Glutamatergic neuron (in vitro differentiated cells): Measurements from ENCODE around the gene LTBP3. TPM values are rescaled to one million over a fixed set of nuclear protein-coding genes. Genes with fewer than 3 reads are reported as not detected.
A peak's percentile ranks its signal among the peaks of the same experiment; 100 is the strongest.

Experiments used
- DNase-seq: peaks from one replicate; pipeline ENCODE4 v3.0.0; 2022
- H3K27ac Mint-ChIP-seq: one replicate; pipeline ENCODE4 v1.8.0; 2020; ENCODE audit warnings: mild to moderate bottlenecking, mixed read lengths, inconsistent platforms; ENCODE audit not compliant: unreplicated experiment
- H3K27me3 Mint-ChIP-seq: one replicate; pipeline ENCODE4 v1.8.0; 2020; ENCODE audit warnings: mild to moderate bottlenecking, moderate library complexity, mixed read lengths, inconsistent platforms; ENCODE audit not compliant: unreplicated experiment
- H3K36me3 Mint-ChIP-seq: one replicate; pipeline ENCODE4 v1.8.0; 2020; ENCODE audit warnings: mild to moderate bottlenecking, mixed read lengths, inconsistent platforms; ENCODE audit not compliant: unreplicated experiment
- H3K4me1 Mint-ChIP-seq: one replicate; pipeline ENCODE4 v1.8.0; 2020; ENCODE audit warnings: mild to moderate bottlenecking, low read depth, mixed read lengths, inconsistent platforms; ENCODE audit not compliant: unreplicated experiment
- H3K4me3 Mint-ChIP-seq: one replicate; pipeline ENCODE4 v1.8.0; 2020; ENCODE audit warnings: mild to moderate bottlenecking, mixed read lengths, inconsistent platforms; ENCODE audit not compliant: unreplicated experiment
- H3K9me3 Mint-ChIP-seq: one replicate; pipeline ENCODE4 v1.8.0; 2020; ENCODE audit warnings: mild to moderate bottlenecking, moderate library complexity, mixed read lengths, inconsistent platforms; ENCODE audit not compliant: unreplicated experiment
- total RNA-seq: library from RNA; stranded (reverse); fragmentation: NEBNext Ultra II Directional; extraction: Animal tissue kit (Norgen Biotek cat#: 25700); gene quantifications from one replicate; pipeline ENCODE4 v1.2.1, GENCODE V29; 2021; ENCODE audit not compliant: unreplicated experiment
- TF ChIP-seq, protein P1 (sequence below): fragments of 200-600 bp; sonication (generic); IDR thresholded peaks from one replicate; pipeline ENCODE4 v1.5.0; 2021; ENCODE audit not compliant: partially characterized antibody, unreplicated experiment

Gene LTBP3
- total RNA-seq, 1 donor from 2014 or later, result 2.5 TPM

- H3K9me3 Mint-ChIP-seq, result peaks cover 21% of the 10 kb centered on the region
- peaks cover 10% of the 10 kb centered on the region for H3K4me1 Mint-ChIP-seq
- peaks cover 20% of the 10 kb centered on the region for H3K27me3 Mint-ChIP-seq
- no peak overlapping the region for H3K4me3 Mint-ChIP-seq
- no peak for DNase-seq
- no peak overlapping the region for H3K27ac Mint-ChIP-seq
- TF ChIP-seq, protein P1, sequence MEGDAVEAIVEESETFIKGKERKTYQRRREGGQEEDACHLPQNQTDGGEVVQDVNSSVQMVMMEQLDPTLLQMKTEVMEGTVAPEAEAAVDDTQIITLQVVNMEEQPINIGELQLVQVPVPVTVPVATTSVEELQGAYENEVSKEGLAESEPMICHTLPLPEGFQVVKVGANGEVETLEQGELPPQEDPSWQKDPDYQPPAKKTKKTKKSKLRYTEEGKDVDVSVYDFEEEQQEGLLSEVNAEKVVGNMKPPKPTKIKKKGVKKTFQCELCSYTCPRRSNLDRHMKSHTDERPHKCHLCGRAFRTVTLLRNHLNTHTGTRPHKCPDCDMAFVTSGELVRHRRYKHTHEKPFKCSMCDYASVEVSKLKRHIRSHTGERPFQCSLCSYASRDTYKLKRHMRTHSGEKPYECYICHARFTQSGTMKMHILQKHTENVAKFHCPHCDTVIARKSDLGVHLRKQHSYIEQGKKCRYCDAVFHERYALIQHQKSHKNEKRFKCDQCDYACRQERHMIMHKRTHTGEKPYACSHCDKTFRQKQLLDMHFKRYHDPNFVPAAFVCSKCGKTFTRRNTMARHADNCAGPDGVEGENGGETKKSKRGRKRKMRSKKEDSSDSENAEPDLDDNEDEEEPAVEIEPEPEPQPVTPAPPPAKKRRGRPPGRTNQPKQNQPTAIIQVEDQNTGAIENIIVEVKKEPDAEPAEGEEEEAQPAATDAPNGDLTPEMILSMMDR, result no peak
- H3K36me3 Mint-ChIP-seq, result no peaks in the 10 kb centered on the region
These were observed 19.6 kb upstream of the LTBP3 start for GRCh38 chr11:65577756-65578109.

GRCh38 chr11:65576867-65577755, 19.0 kb upstream of the LTBP3 start:
- H3K4me1 Mint-ChIP-seq, result peaks cover 10% of the 10 kb centered on the region
- H3K9me3 Mint-ChIP-seq, result peaks cover 21% of the 10 kb centered on the region
- no peak overlapping the region for H3K27ac Mint-ChIP-seq
- no peak for DNase-seq
- H3K4me3 Mint-ChIP-seq, result peak overlapping the region; percentile 21
- peaks cover 19% of the 10 kb centered on the region for H3K27me3 Mint-ChIP-seq
- no peaks in the 10 kb centered on the region for H3K36me3 Mint-ChIP-seq
- TF ChIP-seq, protein P1, result no peak

GRCh38 chr11:65576232-65576866, 18.2 kb upstream of the LTBP3 start:
- Mint-ChIP-seq H3K27me3 (peaks cover 19% of the 10 kb centered on the region), H3K4me3 (peak overlapping the region; percentile 21), H3K36me3 (no peaks in the 10 kb centered on the region), H3K9me3 (peaks cover 24% of the 10 kb centered on the region), H3K27ac (no peak overlapping the region), H3K4me1 (peaks cover 17% of the 10 kb centered on the region)
- DNase-seq, result no peak
- TF ChIP-seq, protein P1, result no peak

GRCh38 chr11:65575568-65576231, 17.5 kb upstream of the LTBP3 start, which contains the start of gene EHBP1L1:
Gene EHBP1L1, plus strand, starts transcription at chr11:65576053. Its CDS starts 250 bp downstream, at chr11:65576303.
- peaks cover 22% of the 10 kb centered on the region for H3K27me3 Mint-ChIP-seq

More at GRCh38 chr11:65575568-65576231, 17.5 kb upstream of the LTBP3 start, which contains the start of gene EHBP1L1:
- TF ChIP-seq, protein P1, result no peak
- Mint-ChIP-seq H3K27ac (peak within 1 kb of the TSS; percentile 52), H3K36me3 (no peaks in the 10 kb centered on the region), H3K9me3 (peaks cover 25% of the 10 kb centered on the region), H3K4me1 (peaks cover 20% of the 10 kb centered on the region), H3K4me3 (peak within 1 kb of the TSS; percentile 85)
- no peak for DNase-seq
